Measurements from ENCODE around the gene NBPF1.
"Not testable (repeated sequence)": the region's sequence is repeated elsewhere in the genome, so short reads cannot be mapped to it uniquely, and the experiment has no call there.

The NBPF1 gene

GRCh38 chr1:16617778-16618580, 4.6 kb upstream of the NBPF1 start:
- TF ChIP-seq ZNF274 (IDR thresholded peaks at IDR 0.05; ENCODE audit: low read depth, low read length), result no peak
- no peak overlapping the region for H3K4me3 ChIP-seq (ENCODE audit: low read length)

GRCh38 chr1:16617114-16617631, 3.8 kb upstream of the NBPF1 start:
- TF ChIP-seq ZNF274 (IDR thresholded peaks at IDR 0.05; ENCODE audit: low read depth, low read length), result no peak
- no peak overlapping the region for H3K4me3 ChIP-seq (ENCODE audit: low read length)

GRCh38 chr1:16615253-16616252, 2.2 kb upstream of the NBPF1 start:
- no peak overlapping the region for H3K4me3 ChIP-seq (ENCODE audit: low read length)
- TF ChIP-seq ZNF274 (IDR thresholded peaks at IDR 0.05; ENCODE audit: low read depth, low read length), result no peak

- no peak overlapping the region for H3K4me3 ChIP-seq (ENCODE audit: low read length)
Measured at GRCh38 chr1:16614361-16615252, 1.2 kb upstream of the NBPF1 start.

GRCh38 chr1:16612332-16613172, 812 bp downstream of the NBPF1 start:
- no peak for TF ChIP-seq ZNF274 (IDR thresholded peaks at IDR 0.05; ENCODE audit: low read depth, low read length)
- H3K4me3 ChIP-seq (ENCODE audit: low read length), result peak overlapping the region; percentile 19; the same call in 1 of the 2 replicates

More at GRCh38 chr1:16614361-16615252, 1.2 kb upstream of the NBPF1 start:
- no peak for TF ChIP-seq ZNF274 (IDR thresholded peaks at IDR 0.05; ENCODE audit: low read depth, low read length)

- H3K4me3 ChIP-seq (ENCODE audit: low read length), result not testable (repeated sequence)
Measured at GRCh38 chr1:16611981-16612331, 1.4 kb downstream of the NBPF1 start.

- not testable (repeated sequence) for H3K4me3 ChIP-seq (ENCODE audit: low read length)
Measured at GRCh38 chr1:16611164-16611563, 2.2 kb downstream of the NBPF1 start.

GRCh38 chr1:16610553-16610952, 2.8 kb downstream of the NBPF1 start:
- not testable (repeated sequence) for H3K4me3 ChIP-seq (ENCODE audit: low read length)

- not testable (repeated sequence) for H3K4me3 ChIP-seq (ENCODE audit: low read length)
Measured at GRCh38 chr1:16609761-16610160, 3.6 kb downstream of the NBPF1 start.

- H3K4me3 ChIP-seq (ENCODE audit: low read length), result no peak overlapping the region
- no peak for TF ChIP-seq ZNF274 (IDR thresholded peaks at IDR 0.05; ENCODE audit: low read depth, low read length)
Measured at GRCh38 chr1:16608838-16609560, 4.4 kb downstream of the NBPF1 start.

- not testable (repeated sequence) for H3K4me3 ChIP-seq (ENCODE audit: low read length)
Measured at GRCh38 chr1:16607853-16608815, 5.2 kb downstream of the NBPF1 start.

GRCh38 chr1:16607433-16607851, 5.9 kb downstream of the NBPF1 start:
- TF ChIP-seq ZNF274 (IDR thresholded peaks at IDR 0.05; ENCODE audit: low read depth, low read length), result no peak
- H3K4me3 ChIP-seq (ENCODE audit: low read length), result no peak overlapping the region

- H3K4me3 ChIP-seq (ENCODE audit: low read length), result not testable (repeated sequence)
Measured at GRCh38 chr1:16606666-16607432, 6.5 kb downstream of the NBPF1 start.

Data from GM08714 (cell line).